Bronchial epithelial cell (primary cell): ENCODE measurements around the gene ANKRD17. TPM values are rescaled to one million over a fixed set of nuclear protein-coding genes. Genes with fewer than 3 reads are reported as not detected.

Experiments
- DNase-seq: peaks from one replicate; pipeline ENCODE4 v3.0.0-alpha.2; 2010; ENCODE audit warnings: low read depth
- FAIRE-seq: peaks from 2 replicates; lab custom pipeline; 2011; peaks lifted over from hg19 to GRCh38; lab: Jason Lieb, UNC
- H3K27me3 ChIP-seq: 2 replicates; pipeline ENCODE4 v1.5.1; 2011; ENCODE audit warnings: low read length; ENCODE audit not compliant: control insufficient read depth, insufficient read depth
- H3K36me3 ChIP-seq: 2 replicates; pipeline ENCODE4 v1.5.1; 2011; ENCODE audit warnings: low read length; ENCODE audit not compliant: control insufficient read depth, insufficient read depth
- H3K4me3 ChIP-seq: 2 replicates; pipeline ENCODE4 v1.5.1; 2011; ENCODE audit warnings: mild to moderate bottlenecking, low read depth, low read length, control low read depth
- CTCF ChIP-seq: IDR thresholded peaks from 2 replicates; pipeline ENCODE4 v1.5.1; 2011; ENCODE audit warnings: mild to moderate bottlenecking, moderate library complexity, low read length, control low read depth, inconsistent platforms; ENCODE audit not compliant: insufficient read depth, severe bottlenecking
- total RNA-seq: library from RNA; depleted of rRNA; stranded (reverse); fragments of >200 nt; gene quantifications from 2 replicates; pipeline ENCODE4 v1.2.1, GENCODE V29; 2014

Gene ANKRD17
- total RNA-seq, 1 donor from 2014 or later, result 41.9 TPM

GRCh38 chr4:73250642-73251041 lies 8.0 kb downstream of the ANKRD17 start:
- H3K27me3 ChIP-seq, result no peaks in the 10 kb centered on the region
- no peak overlapping the region for H3K4me3 ChIP-seq
- no peak for FAIRE-seq
- no peak for TF ChIP-seq CTCF
- no peak for DNase-seq
- no peaks in the 10 kb centered on the region for H3K36me3 ChIP-seq

- TF ChIP-seq CTCF, result no peak
- peaks cover 1% of the 10 kb centered on the region for H3K36me3 ChIP-seq
- FAIRE-seq, result no peak
- DNase-seq, result no peak
- no peak overlapping the region for H3K4me3 ChIP-seq
- no peaks in the 10 kb centered on the region for H3K27me3 ChIP-seq
Observed at GRCh38 chr4:73248821-73249220, 9.8 kb downstream of the ANKRD17 start.

GRCh38 chr4:73248416-73248815 lies 10.2 kb downstream of the ANKRD17 start:
- H3K4me3 ChIP-seq, result no peak overlapping the region
- H3K36me3 ChIP-seq, result peaks cover 1% of the 10 kb centered on the region
- H3K27me3 ChIP-seq, result no peaks in the 10 kb centered on the region
- DNase-seq (no peak), FAIRE-seq (no peak)
- no peak for TF ChIP-seq CTCF

- DNase-seq (no peak), FAIRE-seq (no peak)
- Histone ChIP-seq H3K4me3 (no peak overlapping the region), H3K27me3 (no peaks in the 10 kb centered on the region), H3K36me3 (peaks cover 1% of the 10 kb centered on the region)
- TF ChIP-seq CTCF, result no peak
Observed at GRCh38 chr4:73247100-73247499, 11.5 kb downstream of the ANKRD17 start.

GRCh38 chr4:73245955-73246354 lies 12.6 kb downstream of the ANKRD17 start:
- FAIRE-seq (no peak), DNase-seq (no peak)
- peaks cover 1% of the 10 kb centered on the region for H3K36me3 ChIP-seq
- no peak for TF ChIP-seq CTCF
- no peaks in the 10 kb centered on the region for H3K27me3 ChIP-seq
- no peak overlapping the region for H3K4me3 ChIP-seq

- Histone ChIP-seq H3K36me3 (peaks cover 1% of the 10 kb centered on the region), H3K27me3 (no peaks in the 10 kb centered on the region), H3K4me3 (no peak overlapping the region)
- DNase-seq (no peak), FAIRE-seq (no peak)
- TF ChIP-seq CTCF, result no peak
Observed at GRCh38 chr4:73244945-73245601, 13.5 kb downstream of the ANKRD17 start.
